ENCODE results near the gene JPH2. TPM values are rescaled to one million over a fixed set of nuclear protein-coding genes. Genes with fewer than 3 reads are reported as not detected.

Gene JPH2
- total RNA-seq, 1 donor from 2014 or later: 18.5 TPM

DNA sequence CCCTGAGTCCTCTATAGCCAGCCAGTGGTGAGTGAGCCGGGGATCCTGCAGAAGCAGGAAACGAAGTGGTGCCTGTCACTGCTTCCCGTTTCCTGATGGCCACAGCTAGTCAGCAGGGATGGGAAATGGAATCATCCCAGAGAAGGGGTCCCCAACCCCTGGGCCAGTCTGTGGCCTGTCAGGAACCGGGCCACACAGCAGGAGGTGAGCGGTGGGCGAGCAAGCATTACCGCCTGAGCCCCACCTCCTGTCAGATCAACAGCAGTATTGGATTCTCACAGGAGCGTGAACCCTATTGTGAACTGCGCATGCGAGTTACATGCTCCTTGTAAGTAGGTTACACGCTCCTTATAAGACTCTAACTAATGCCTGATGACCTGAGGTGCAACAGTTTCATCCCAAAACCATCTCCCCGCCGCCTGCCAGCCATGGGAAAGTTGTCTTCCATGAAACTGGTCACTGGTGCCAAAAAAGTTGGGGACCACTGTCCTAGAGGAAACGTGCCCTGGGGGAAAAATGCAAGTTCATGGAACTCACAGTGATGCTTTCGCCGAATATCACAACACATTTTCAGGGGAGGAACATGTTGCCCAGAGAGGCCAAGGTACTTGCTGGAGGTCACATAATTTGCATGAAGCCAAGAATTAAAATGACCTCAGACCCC, 113.8 kb downstream of the JPH2 start:
- Mint-ChIP-seq H3K27ac (ENCODE audit: unreplicated experiment) (no peak overlapping the region), H3K27me3 (ENCODE audit: low read depth, unreplicated experiment) (peaks cover 22% of the 10 kb centered on the region), H3K4me1 (ENCODE audit: low read depth, unreplicated experiment) (peaks cover 5% of the 10 kb centered on the region), H3K36me3 (ENCODE audit: low read depth, unreplicated experiment) (no peaks in the 10 kb centered on the region), H3K4me3 (ENCODE audit: unreplicated experiment) (no peak overlapping the region), H3K9me3 (ENCODE audit: unreplicated experiment) (no peaks in the 10 kb centered on the region)
- no peaks in the 10 kb centered on the region for H3K36me3 ChIP-seq (ENCODE audit: insufficient read depth, low read length)
- no peaks in the 10 kb centered on the region for H3K27me3 ChIP-seq (ENCODE audit: insufficient read depth, low read length)
- H3K4me1 ChIP-seq (ENCODE audit: insufficient read depth, low read length): peaks cover 6% of the 10 kb centered on the region
- no peak overlapping the region for H3K4me2 ChIP-seq (ENCODE audit: low read length)
- TF ChIP-seq, protein P1, sequence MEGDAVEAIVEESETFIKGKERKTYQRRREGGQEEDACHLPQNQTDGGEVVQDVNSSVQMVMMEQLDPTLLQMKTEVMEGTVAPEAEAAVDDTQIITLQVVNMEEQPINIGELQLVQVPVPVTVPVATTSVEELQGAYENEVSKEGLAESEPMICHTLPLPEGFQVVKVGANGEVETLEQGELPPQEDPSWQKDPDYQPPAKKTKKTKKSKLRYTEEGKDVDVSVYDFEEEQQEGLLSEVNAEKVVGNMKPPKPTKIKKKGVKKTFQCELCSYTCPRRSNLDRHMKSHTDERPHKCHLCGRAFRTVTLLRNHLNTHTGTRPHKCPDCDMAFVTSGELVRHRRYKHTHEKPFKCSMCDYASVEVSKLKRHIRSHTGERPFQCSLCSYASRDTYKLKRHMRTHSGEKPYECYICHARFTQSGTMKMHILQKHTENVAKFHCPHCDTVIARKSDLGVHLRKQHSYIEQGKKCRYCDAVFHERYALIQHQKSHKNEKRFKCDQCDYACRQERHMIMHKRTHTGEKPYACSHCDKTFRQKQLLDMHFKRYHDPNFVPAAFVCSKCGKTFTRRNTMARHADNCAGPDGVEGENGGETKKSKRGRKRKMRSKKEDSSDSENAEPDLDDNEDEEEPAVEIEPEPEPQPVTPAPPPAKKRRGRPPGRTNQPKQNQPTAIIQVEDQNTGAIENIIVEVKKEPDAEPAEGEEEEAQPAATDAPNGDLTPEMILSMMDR (IDR thresholded peaks at IDR 0.05; ENCODE audit: insufficient read depth, low read depth, low read length): no peak
- no peak for TF ChIP-seq EZH2 (IDR thresholded peaks at IDR 0.05; ENCODE audit: insufficient read depth, low read length)
- H4K20me1 ChIP-seq (ENCODE audit: insufficient read depth, low read length): no peaks in the 10 kb centered on the region
- H2AFZ ChIP-seq (ENCODE audit: low read depth, low read length): no peak overlapping the region
- FAIRE-seq (no peak), DNase-seq (ENCODE audit: low read depth) (no peak)
- H3K9me3 ChIP-seq (ENCODE audit: insufficient read depth, low read depth, low read length): no peaks in the 10 kb centered on the region
- H3K9ac ChIP-seq (ENCODE audit: low read length): no peak overlapping the region
- no peaks in the 10 kb centered on the region for H3K79me2 ChIP-seq (ENCODE audit: insufficient read depth, low read length)
- no peak overlapping the region for H3K4me3 ChIP-seq (ENCODE audit: insufficient read depth, low read depth, low read length)
- no peak overlapping the region for H3K27ac ChIP-seq (ENCODE audit: low read depth, low read length)

DNA sequence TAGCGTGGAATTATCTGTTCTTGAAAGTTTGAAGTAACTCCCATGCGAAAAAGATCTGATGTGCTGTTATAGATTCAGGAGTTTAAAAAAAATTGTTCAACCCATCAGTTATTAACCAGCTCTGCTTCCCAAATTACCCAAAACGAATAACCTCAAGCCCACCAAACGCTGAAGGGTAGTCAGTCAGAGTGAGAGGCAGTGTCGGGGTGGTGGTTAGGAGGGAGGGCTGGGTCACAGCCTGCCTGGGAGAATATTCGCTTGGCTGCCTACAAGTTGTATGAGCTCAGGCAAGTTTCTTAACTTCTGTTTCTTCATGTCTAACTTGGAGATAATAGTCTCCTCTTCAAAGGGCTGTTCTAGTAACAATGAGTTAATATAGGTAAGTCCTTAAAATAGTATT, 114.6 kb downstream of the JPH2 start:
- Mint-ChIP-seq H3K27ac (ENCODE audit: unreplicated experiment) (no peak overlapping the region), H3K27me3 (ENCODE audit: low read depth, unreplicated experiment) (peaks cover 28% of the 10 kb centered on the region), H3K36me3 (ENCODE audit: low read depth, unreplicated experiment) (no peaks in the 10 kb centered on the region), H3K4me3 (ENCODE audit: unreplicated experiment) (no peak overlapping the region), H3K4me1 (ENCODE audit: low read depth, unreplicated experiment) (peaks cover 5% of the 10 kb centered on the region), H3K9me3 (ENCODE audit: unreplicated experiment) (no peaks in the 10 kb centered on the region)
- no peak for TF ChIP-seq EZH2 (IDR thresholded peaks at IDR 0.05; ENCODE audit: insufficient read depth, low read length)
- TF ChIP-seq, protein P1 (IDR thresholded peaks at IDR 0.05; ENCODE audit: insufficient read depth, low read depth, low read length): no peak
- Histone ChIP-seq H3K4me1 (ENCODE audit: insufficient read depth, low read length) (peaks cover 6% of the 10 kb centered on the region), H3K36me3 (ENCODE audit: insufficient read depth, low read length) (no peaks in the 10 kb centered on the region), H3K79me2 (ENCODE audit: insufficient read depth, low read length) (no peaks in the 10 kb centered on the region), H3K27me3 (ENCODE audit: insufficient read depth, low read length) (no peaks in the 10 kb centered on the region), H3K4me3 (ENCODE audit: insufficient read depth, low read depth, low read length) (no peak overlapping the region), H3K27ac (ENCODE audit: low read depth, low read length) (no peak overlapping the region), H3K9me3 (ENCODE audit: insufficient read depth, low read depth, low read length) (no peaks in the 10 kb centered on the region), H2AFZ (ENCODE audit: low read depth, low read length) (no peak overlapping the region), H3K9ac (ENCODE audit: low read length) (no peak overlapping the region), H3K4me2 (ENCODE audit: low read length) (no peak overlapping the region), H4K20me1 (ENCODE audit: insufficient read depth, low read length) (no peaks in the 10 kb centered on the region)
- no peak for FAIRE-seq
- DNase-seq (ENCODE audit: low read depth): no peak

DNA sequence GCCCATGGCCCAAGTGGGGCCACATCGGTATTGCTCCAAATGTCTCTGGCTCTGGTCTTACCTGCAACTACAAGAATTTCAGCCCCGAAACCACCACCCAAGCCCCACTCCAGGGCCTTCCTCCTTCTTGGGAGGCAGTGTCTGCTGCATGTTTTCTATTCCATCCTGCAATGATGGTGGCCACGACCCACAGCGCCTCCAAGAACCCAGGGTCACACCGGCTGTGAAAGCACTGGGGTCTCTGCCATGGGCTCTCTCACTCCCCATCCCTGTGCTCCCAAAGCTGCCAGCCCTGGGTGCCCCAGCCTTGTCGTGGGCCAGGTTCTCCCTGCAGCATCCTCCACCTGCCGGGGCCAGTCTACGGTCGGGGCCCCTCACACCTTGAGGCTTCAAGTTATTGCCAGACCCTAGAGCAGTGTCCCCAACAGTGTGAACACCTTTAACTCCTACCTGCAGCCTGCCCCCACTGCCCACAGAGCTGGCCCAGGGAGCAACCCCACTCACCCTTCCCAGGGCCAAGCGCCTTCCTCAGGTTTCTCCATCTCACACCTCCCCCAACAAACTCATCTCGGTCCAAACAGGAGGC, 115.4 kb downstream of the JPH2 start:
- peaks cover 6% of the 10 kb centered on the region for H3K4me1 ChIP-seq (ENCODE audit: insufficient read depth, low read length)
- no peaks in the 10 kb centered on the region for H4K20me1 ChIP-seq (ENCODE audit: insufficient read depth, low read length)
- no peak overlapping the region for H3K27ac ChIP-seq (ENCODE audit: low read depth, low read length)
- Mint-ChIP-seq H3K36me3 (ENCODE audit: low read depth, unreplicated experiment) (no peaks in the 10 kb centered on the region), H3K4me1 (ENCODE audit: low read depth, unreplicated experiment) (peaks cover 5% of the 10 kb centered on the region), H3K27me3 (ENCODE audit: low read depth, unreplicated experiment) (peaks cover 33% of the 10 kb centered on the region), H3K9me3 (ENCODE audit: unreplicated experiment) (no peaks in the 10 kb centered on the region), H3K4me3 (ENCODE audit: unreplicated experiment) (no peak overlapping the region), H3K27ac (ENCODE audit: unreplicated experiment) (no peak overlapping the region)
- no peak for FAIRE-seq
- TF ChIP-seq EZH2 (IDR thresholded peaks at IDR 0.05; ENCODE audit: insufficient read depth, low read length): no peak
- TF ChIP-seq, protein P1 (IDR thresholded peaks at IDR 0.05; ENCODE audit: insufficient read depth, low read depth, low read length): no peak
- no peak overlapping the region for H3K9ac ChIP-seq (ENCODE audit: low read length)
- H3K79me2 ChIP-seq (ENCODE audit: insufficient read depth, low read length): no peaks in the 10 kb centered on the region
- no peaks in the 10 kb centered on the region for H3K27me3 ChIP-seq (ENCODE audit: insufficient read depth, low read length)
- H3K9me3 ChIP-seq (ENCODE audit: insufficient read depth, low read depth, low read length): no peaks in the 10 kb centered on the region
- H3K4me2 ChIP-seq (ENCODE audit: low read length): no peak overlapping the region
- H2AFZ ChIP-seq (ENCODE audit: low read depth, low read length): no peak overlapping the region
- H3K4me3 ChIP-seq (ENCODE audit: insufficient read depth, low read depth, low read length): no peak overlapping the region
- DNase-seq (ENCODE audit: low read depth): no peak
- no peaks in the 10 kb centered on the region for H3K36me3 ChIP-seq (ENCODE audit: insufficient read depth, low read length)
